Ramos (cell line): ENCODE data around the gene AP3B2.
"Not testable (repeated sequence)": the region's sequence is repeated elsewhere in the genome, so short reads cannot be mapped to it uniquely, and the experiment has no call there.

ENCODE experiments used
- in situ Hi-C: fragments of 300-500 bp; cut with MboI; formaldehyde crosslinking; loops from one replicate; pipeline ENCODE4 v1.14.3; 2022; ENCODE audit warnings: low sequenced_read_pairs; ENCODE audit not compliant: unreplicated experiment

The AP3B2 gene

DNA sequence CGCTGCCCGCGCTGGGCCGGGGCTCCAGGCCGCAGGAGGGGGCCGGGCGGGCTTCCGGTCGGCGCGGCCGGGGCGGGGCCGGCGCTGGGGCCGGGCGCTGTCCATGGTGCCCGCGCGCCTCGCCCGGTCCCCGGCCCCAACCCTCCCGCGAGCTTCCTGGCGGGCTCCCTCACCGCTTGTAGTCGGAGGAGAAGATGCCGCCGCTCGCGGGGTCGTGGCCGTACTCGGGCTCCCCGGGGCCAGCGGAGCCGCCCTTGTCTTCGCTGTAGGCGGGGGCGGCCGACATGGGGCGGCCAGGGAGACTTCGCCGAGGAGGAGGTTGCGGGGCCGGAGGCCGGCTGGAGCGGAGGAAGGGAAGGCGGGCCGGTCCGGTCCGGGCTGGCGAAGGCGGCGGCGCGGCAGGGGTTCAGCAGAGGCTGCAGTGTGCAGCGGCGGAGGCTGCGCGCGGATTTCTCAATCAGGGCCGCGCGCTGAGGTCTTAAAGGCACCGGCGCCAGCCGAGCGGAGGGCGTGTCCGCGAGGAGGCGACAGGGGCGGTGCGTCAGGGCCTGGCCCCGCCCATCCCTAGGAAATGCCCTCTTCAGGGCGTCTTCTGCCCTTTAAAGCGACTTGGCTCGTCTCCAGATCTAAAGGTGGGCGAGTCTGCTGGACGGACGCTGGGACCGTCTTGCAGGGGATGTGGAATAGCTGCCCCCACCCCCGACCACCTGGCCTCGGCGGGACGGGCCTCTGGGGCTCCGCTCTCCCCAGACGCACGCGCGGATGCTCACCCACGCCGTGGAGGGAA, at the start of gene AP3B2:
AP3B2 (minus strand) TSS at position 455 of the 787 bp plus-strand sequence; CDS start at position 286, 169 bp downstream.
- in situ Hi-C loops: no loop called here

- in situ Hi-C loops: no loop called here
Observed at GRCh38 chr15:82751308-82751707, 41.6 kb upstream of the AP3B2 start.

DNA sequence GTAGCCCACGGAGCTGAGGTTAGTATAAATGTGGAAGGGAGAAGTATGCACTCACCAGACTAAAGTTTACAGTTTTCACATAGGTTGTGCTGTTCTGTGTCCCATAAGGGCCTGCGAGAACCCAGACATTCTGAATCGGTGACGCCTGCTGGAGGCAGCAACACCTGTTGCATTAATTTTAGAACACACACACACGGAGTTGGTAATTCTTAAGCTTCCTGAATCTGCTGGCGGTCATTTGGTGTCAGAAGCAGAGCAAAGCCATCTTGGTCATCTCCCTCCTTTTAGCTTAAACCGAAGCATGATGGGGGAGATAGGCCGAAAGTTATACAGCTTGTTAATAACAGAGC, 41.1 kb upstream of the AP3B2 start:
- in situ Hi-C loops: no loop called here

DNA sequence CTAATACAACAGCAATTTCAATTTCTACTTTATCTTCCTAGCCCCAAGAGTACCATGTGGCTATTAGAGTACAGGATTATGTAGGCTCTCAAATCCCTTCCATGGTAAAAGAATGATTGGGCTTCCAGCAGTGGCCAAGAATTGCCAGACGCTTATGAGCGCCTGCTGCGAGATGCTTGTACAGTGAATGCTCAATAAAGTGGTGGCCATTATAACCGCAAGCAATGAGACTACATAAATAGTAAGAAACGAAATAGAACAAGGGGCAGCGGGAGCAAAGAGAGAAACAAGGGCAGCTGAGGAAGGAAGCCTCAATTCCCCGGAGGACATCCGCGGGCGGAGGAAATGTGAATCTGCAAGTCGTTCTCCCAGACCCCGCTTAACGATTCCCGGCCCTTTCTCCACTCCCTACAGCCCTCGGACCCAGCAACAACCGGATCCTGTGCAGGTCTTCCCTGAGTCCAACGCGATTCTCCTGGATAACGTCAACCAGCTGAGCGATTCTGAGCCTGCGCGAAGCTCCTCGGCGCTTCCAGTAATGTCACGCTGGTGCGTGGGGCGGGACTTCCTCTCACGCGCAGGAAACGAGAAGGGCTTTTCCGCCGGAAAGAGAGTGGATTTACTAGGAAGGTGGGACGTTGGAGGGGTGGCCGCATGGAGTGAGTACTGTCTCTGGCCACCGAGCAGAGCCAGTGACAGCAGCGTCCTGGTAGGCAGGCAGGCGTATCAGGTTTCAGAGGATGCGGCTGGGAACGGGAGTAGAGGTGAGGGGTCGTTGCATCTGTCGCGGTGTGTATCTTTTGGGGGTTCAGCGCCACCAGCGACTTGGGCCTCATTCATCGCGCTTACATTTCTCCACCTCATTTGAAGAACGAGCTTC, 40.5 kb upstream of the AP3B2 start:
- in situ Hi-C loops: no loop called here

DNA sequence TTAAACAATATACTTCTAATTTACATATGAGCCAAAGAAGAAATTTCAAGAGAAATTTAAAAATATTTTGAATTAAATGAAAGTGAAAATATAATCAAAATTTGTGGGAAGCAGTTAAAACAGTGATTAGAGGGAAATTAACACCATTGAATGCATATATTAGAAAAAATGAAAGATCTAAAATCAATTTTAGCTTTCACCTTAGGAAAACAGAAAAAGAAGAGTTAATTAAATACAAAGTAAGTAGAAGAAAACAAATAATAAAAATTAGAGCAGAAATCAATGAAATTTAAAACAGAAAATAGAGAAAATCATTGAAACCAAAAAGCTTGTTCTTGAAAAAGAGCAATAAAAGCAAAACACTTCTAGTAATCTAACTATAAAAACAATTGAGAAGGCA, 38.6 kb upstream of the AP3B2 start:
- in situ Hi-C loops: no loop called here

GRCh38 chr15:82743810-82744209, 34.1 kb upstream of the AP3B2 start:
- in situ Hi-C loops: no loop called here

- in situ Hi-C loops: no loop called here
Observed at GRCh38 chr15:82742134-82742533, 32.5 kb upstream of the AP3B2 start.

DNA sequence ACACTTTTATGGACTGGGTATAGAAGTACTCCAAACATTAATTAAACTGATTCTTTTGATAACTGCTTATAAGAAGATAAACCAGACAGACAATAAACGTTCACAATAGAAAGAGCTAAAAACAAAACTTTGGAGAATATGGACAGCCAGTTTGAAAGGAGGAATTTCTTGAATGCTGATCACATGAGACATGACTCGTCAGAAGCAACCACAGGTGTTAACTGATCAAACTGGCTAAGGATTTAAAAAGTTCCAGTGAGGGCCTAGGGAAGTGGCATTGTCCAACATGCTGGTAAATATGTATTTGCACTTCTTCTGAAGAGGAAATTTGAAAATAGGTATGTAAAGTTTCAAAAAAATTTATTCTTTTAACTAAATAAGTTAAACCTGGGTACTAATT, 29.4 kb upstream of the AP3B2 start:
- in situ Hi-C loops: no loop called here

DNA sequence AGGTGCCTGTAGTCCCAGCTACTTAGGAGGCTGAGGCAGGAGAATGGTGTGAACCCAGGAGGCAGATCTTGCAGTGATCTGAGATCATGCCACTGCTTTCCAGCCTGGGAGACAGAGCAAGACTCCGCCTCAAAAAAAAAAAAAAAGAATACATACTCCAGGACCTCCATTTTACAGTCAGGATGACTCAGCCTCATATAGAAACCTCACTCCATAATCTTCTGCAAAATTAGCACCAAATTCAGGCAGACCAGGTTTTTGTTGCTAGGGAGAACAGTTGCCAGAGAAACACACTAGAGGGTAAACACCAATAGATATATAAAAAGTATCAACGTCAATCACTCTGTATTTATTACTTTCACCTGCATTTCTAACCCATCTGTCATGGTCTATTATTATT, 28.3 kb upstream of the AP3B2 start:
- in situ Hi-C loops: no loop called here

GRCh38 chr15:82731527-82731926, 21.9 kb upstream of the AP3B2 start:
- in situ Hi-C loops: no loop called here

DNA sequence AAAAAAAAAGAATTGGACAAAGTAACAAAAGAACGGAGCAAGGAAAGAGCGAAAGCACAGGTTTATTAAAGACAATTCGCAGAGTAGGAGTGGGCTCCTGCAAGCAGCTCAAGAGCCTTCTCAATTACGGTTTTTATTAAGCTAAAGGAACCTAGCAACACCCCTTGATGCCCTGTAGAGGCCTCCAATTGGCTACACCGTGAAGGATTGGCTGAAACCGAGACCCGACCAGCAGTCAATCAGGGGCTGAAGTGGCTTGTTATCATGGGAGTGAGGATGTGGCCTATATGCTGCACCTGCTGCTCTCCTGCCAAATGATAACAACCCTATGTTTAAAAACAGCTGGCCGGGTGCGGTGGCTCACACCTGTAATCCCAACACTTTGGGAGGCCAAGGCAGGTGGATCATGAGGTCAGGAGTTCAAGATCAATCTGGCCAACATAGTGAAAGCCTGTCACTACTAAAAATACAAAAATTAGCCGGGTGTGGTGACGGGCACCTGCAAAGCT, 20.4 kb upstream of the AP3B2 start:
- in situ Hi-C loops: no loop called here

DNA sequence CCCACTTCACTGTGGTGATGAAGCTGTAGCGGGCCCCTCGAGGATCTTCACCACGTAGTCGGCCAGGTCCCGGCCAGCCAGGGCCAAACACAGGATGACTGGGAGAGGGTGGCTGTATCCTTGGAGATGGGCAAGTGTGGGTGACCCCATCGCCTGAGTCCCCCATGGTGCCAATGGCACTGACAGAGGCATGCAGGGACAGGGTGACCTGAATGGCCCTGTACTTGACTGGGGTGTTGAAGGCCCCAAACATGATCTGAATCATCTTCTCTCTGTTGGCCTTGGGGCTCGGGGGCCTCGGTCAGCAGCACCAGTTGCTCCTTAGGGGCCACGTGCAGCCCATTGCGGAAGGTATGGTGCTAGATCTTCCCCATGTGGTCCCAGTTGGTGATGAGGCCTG, 17.1 kb upstream of the AP3B2 start:
- in situ Hi-C loops: no loop called here

GRCh38 chr15:82715003-82715402, 5.3 kb upstream of the AP3B2 start:
- in situ Hi-C loops: no loop called here

GRCh38 chr15:82714016-82714415, 4.3 kb upstream of the AP3B2 start:
- in situ Hi-C loops: no loop called here

DNA sequence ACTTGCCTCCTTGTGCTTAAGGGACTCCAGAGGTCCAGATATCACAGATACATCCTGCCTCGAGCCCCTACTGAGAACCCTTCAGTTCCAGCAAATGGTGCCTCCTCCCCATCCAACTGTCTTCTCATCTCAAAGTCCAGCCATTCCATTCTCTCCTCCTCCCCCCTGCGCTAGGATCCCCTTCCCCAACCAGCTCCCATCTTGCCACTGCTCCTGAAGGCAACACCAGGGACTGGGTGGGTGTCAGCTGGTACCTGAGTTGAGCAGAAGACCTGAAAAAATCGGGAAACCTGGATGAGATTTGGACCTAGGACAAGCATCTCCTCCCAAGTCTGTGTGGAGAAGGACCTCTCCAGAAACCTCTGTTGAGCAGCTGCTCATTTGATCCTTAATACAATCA, 2.4 kb upstream of the AP3B2 start:
- in situ Hi-C loops: no loop called here

- in situ Hi-C loops: no loop called here
Observed at GRCh38 chr15:82710926-82711490, 1.3 kb upstream of the AP3B2 start.

DNA sequence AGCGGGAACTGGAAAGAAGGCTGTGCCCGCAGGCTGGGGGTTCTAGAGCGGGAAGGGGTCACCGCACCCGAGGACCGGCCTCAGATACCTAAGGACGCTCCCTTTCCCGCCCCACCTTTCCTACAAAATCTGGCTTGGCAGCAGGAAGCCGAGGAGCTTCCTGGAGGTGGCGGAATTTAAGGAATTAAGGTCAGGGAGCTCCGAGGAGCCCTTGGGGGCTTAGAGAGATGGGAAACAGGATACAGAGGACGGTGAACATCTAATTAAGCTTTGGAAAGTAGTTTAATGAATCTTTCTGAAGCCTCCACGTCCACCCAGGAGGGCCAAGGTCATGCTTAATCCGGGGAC, 507 bp upstream of the AP3B2 start:
- in situ Hi-C loops: no loop called here

- in situ Hi-C loops: no loop called here
Observed at GRCh38 chr15:82709081-82709420, 624 bp downstream of the AP3B2 start.

GRCh38 chr15:82705856-82706255, 3.8 kb downstream of the AP3B2 start:
- in situ Hi-C loops: not testable (repeated sequence)

DNA sequence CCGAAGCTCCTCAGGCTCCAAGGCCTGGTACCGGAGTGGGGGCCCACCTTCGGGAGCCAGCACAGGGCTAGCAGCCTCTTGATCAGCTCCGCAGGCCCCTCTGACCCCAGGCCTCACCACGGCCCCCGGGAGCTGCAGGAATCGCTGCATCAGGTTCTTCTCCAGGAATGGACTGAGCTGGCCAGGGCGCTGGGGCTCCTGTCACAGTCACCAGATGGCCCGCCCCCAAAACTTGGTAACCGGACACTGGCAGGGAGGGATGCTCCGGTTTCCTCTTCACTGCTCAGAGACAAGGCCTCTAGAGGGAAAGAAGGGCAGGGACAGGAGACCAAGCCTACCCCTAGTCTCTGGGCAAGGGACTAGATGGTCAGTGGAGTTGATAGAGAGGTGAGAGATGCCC, 9.9 kb downstream of the AP3B2 start:
- in situ Hi-C loops: no loop called here

GRCh38 chr15:82698711-82699345, 10.8 kb downstream of the AP3B2 start:
- in situ Hi-C loops: no loop called here
